Activated naive CD8-positive, alpha-beta T cell treated with anti-CD3 and anti-CD28 coated beads, Interleukin-2, amount 50 U/mL, for 24 hours (primary cell): Measurements from ENCODE around the gene CASQ2.
A peak's percentile ranks its signal among the peaks of the same experiment; 100 is the strongest.

ENCODE experiments used
- ATAC-seq: fragments of 150-1000 bp; cut with Tn5 transposase; one replicate; pipeline ENCODE4 v1.10.0; 2021
- DNase-seq: peaks from one replicate; pipeline ENCODE4 v3.0.0; 2021
- H3K27ac Mint-ChIP-seq: one replicate; pipeline ENCODE4 v1.8.0; 2021; ENCODE audit warnings: mild to moderate bottlenecking, mixed read lengths
- H3K27me3 Mint-ChIP-seq: one replicate; pipeline ENCODE4 v1.8.0; 2021; ENCODE audit warnings: mixed read lengths
- H3K36me3 Mint-ChIP-seq: one replicate; pipeline ENCODE4 v1.8.0; 2021; ENCODE audit warnings: low read depth, mixed read lengths
- H3K4me1 Mint-ChIP-seq: one replicate; pipeline ENCODE4 v1.8.0; 2021; ENCODE audit warnings: mixed read lengths
- H3K4me3 Mint-ChIP-seq: one replicate; pipeline ENCODE4 v1.8.0; 2021; ENCODE audit warnings: mild to moderate bottlenecking, moderate library complexity, mixed read lengths
- H3K9me3 Mint-ChIP-seq: one replicate; pipeline ENCODE4 v1.8.0; 2021; ENCODE audit warnings: mixed read lengths

Gene CASQ2

GRCh38 chr1:115727706-115728249 lies 40.7 kb downstream of the CASQ2 start:
- DNase-seq, result no peak
- Mint-ChIP-seq H3K9me3 (no peaks in the 10 kb centered on the region), H3K36me3 (no peaks in the 10 kb centered on the region), H3K4me1 (no peaks in the 10 kb centered on the region), H3K27ac (no peak overlapping the region), H3K4me3 (no peak overlapping the region), H3K27me3 (no peaks in the 10 kb centered on the region)
- ATAC-seq, result no peak

DNA sequence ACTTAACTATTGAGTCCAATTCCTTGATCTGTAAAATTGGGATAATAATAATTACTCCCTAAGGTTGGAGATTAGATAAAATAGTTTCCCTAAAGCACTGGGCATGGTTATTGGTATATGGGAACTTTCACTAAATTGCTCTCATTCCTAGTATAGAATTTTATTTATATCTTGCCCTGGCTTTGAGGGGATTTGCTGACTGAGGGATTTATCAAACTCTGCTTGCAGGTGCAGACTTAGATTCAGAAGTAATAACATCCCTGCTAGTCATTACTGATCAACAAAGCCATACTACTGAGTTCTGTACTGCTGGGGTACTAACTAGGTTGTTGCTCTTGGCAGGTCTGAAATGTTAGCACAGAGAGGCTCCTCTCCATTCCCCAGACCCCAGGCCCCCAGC lies 41.9 kb downstream of the CASQ2 start:
- ATAC-seq, result no peak
- Mint-ChIP-seq H3K4me1 (no peaks in the 10 kb centered on the region), H3K4me3 (no peak overlapping the region), H3K27ac (no peak overlapping the region), H3K36me3 (no peaks in the 10 kb centered on the region), H3K27me3 (no peaks in the 10 kb centered on the region), H3K9me3 (no peaks in the 10 kb centered on the region)
- no peak for DNase-seq

- no peaks in the 10 kb centered on the region for H3K27me3 Mint-ChIP-seq
- DNase-seq, result no peak
- no peak overlapping the region for H3K4me3 Mint-ChIP-seq
- ATAC-seq, result no peak
- no peak overlapping the region for H3K27ac Mint-ChIP-seq
- no peaks in the 10 kb centered on the region for H3K4me1 Mint-ChIP-seq
- no peaks in the 10 kb centered on the region for H3K9me3 Mint-ChIP-seq
- H3K36me3 Mint-ChIP-seq, result no peaks in the 10 kb centered on the region
Observed at GRCh38 chr1:115726161-115726560, 42.4 kb downstream of the CASQ2 start.

GRCh38 chr1:115725600-115725999 lies 42.9 kb downstream of the CASQ2 start:
- DNase-seq, result no peak
- no peaks in the 10 kb centered on the region for H3K4me1 Mint-ChIP-seq
- no peaks in the 10 kb centered on the region for H3K27me3 Mint-ChIP-seq
- no peak overlapping the region for H3K27ac Mint-ChIP-seq
- no peak for ATAC-seq
- no peaks in the 10 kb centered on the region for H3K36me3 Mint-ChIP-seq
- no peaks in the 10 kb centered on the region for H3K9me3 Mint-ChIP-seq
- no peak overlapping the region for H3K4me3 Mint-ChIP-seq

GRCh38 chr1:115723756-115724155 lies 44.8 kb downstream of the CASQ2 start:
- Mint-ChIP-seq H3K9me3 (no peaks in the 10 kb centered on the region), H3K4me1 (no peaks in the 10 kb centered on the region), H3K27ac (no peak overlapping the region), H3K4me3 (no peak overlapping the region), H3K27me3 (no peaks in the 10 kb centered on the region), H3K36me3 (no peaks in the 10 kb centered on the region)
- no peak for ATAC-seq
- no peak for DNase-seq

DNA sequence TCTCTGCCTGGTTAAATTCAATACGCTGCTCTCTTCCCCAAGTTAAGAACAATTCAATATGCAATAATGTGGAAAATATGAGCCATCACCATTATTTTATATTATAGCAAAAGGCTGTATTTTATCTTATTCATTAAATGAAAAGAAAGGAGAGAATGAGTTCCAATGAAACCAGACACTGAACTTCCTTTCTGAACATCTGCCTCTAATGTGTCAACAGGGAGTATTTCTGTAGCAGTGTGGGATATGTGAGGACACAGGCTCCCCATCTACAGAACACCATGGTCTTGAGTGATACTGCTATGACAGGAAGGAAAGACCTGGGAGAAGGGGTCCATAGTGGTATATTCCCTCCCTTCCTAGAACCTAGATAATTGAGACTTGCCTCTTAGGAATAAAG lies 46.3 kb downstream of the CASQ2 start:
- no peaks in the 10 kb centered on the region for H3K36me3 Mint-ChIP-seq
- H3K27me3 Mint-ChIP-seq, result peaks cover 3% of the 10 kb centered on the region
- H3K4me3 Mint-ChIP-seq, result no peak overlapping the region
- DNase-seq (no peak), ATAC-seq (no peak)
- H3K9me3 Mint-ChIP-seq, result no peaks in the 10 kb centered on the region
- no peaks in the 10 kb centered on the region for H3K4me1 Mint-ChIP-seq
- H3K27ac Mint-ChIP-seq, result no peak overlapping the region

DNA sequence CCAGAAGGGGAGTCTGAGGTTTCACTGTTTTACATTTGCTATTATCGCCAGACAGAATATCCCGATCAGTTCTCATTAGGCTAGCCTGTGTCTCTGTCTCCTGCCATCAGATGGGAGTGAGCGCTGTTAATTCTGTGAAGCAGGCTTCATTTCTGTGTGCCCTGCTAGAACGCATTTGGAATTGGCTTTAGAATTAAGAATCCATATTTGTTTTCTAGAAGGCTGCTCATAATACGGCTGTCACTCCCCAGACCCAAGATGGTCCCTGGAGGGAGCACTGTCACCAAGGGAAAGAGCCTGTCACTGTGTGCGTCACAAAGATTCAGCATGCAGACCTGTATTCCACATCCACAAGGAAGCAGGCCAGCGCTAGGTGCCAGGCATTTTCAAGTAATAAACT lies 49.2 kb downstream of the CASQ2 start:
- Mint-ChIP-seq H3K27me3 (peaks cover 3% of the 10 kb centered on the region), H3K9me3 (no peaks in the 10 kb centered on the region), H3K4me3 (no peak overlapping the region), H3K4me1 (no peaks in the 10 kb centered on the region), H3K27ac (no peak overlapping the region), H3K36me3 (no peaks in the 10 kb centered on the region)
- ATAC-seq, result no peak
- no peak for DNase-seq

DNA sequence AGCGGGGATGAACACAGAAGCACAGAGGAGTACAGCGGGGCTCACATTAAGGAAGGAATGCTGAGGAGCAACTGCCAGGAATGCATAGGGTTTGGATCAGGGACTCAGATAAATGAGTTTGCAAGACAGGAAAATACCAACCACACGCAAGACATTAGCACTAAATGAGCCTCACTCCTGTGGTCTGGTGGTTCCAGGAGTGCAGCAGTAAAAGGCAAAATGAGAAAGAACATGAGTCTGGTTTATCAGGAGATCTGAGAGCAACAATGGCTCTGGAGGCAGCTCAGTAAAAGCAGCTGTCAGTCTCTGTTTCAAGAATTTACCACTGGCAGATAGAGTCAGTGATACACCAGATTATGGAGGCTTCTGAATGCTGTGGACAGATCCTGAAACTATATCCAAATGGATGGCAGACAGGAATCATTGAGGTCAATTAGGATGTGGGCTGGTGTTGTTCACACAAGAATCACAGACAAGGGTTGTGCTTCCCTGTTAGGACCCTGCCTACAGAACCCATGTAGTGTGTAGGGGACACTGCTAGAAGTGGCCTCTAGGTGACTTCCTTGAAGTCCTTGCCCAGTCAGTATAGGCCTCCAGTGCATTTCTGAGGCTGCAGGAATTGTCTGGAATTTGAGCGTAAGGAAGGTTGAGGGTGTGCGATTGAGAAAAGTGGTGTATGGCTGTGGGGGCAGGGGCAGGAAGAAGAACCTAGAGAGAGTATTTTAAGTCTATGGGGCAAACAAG lies 50.3 kb downstream of the CASQ2 start:
- H3K36me3 Mint-ChIP-seq, result no peaks in the 10 kb centered on the region
- no peak for DNase-seq
- no peak overlapping the region for H3K4me3 Mint-ChIP-seq
- H3K27ac Mint-ChIP-seq, result no peak overlapping the region
- ATAC-seq, result no peak
- H3K4me1 Mint-ChIP-seq, result no peaks in the 10 kb centered on the region
- peaks cover 3% of the 10 kb centered on the region for H3K27me3 Mint-ChIP-seq
- no peaks in the 10 kb centered on the region for H3K9me3 Mint-ChIP-seq

DNA sequence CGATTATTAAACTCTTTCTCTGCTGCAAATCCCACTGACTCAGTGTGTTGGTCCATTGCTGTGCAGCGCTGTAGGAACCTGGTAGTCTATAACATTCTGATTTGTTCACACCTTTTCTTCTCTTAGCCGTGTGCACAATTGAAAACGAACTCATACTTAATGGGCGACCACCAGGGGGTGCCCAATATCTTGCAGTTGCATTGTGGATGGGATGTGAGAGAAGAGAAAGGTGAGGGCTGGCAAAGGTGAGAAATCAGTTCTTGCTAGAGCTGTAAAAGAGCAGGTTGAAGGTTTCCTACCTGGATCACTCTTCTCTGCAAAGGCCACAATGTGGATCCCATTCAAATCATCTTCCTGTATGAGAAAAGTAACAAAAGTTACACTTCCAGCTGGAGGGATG lies 51.0 kb downstream of the CASQ2 start:
- no peaks in the 10 kb centered on the region for H3K4me1 Mint-ChIP-seq
- no peaks in the 10 kb centered on the region for H3K36me3 Mint-ChIP-seq
- no peaks in the 10 kb centered on the region for H3K9me3 Mint-ChIP-seq
- no peak overlapping the region for H3K4me3 Mint-ChIP-seq
- H3K27ac Mint-ChIP-seq, result no peak overlapping the region
- DNase-seq, result peak; percentile 29
- ATAC-seq, result no peak
- peaks cover 3% of the 10 kb centered on the region for H3K27me3 Mint-ChIP-seq

DNA sequence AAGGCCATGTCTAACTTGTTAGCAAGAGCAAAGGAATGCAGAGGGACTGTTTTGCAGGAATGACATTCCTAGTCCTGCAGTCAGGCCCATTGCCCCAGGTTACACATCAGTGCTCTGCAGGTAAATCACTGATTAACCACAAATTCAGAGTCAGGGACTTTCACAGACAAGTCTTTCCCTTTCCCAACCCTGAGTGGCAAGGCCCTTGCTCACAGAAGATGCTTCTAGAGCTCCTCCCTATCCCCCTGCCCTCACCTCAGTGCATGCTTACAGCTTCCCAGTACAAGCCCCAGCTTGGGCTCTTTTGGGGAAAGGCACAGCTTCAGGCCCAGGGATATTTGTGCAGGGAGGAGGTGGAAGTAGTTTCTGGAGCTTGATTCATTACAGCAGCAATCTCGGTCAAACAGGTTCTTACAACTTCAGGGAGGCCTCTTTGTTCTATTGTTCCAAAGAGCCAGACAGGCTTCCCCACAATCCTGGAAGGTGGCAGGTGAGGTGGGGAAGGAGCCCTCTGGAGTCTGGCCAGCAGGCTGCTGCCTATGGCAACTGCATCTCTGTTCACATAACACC lies 53.9 kb downstream of the CASQ2 start:
- Mint-ChIP-seq H3K27ac (no peak overlapping the region), H3K27me3 (peaks cover 7% of the 10 kb centered on the region), H3K36me3 (no peaks in the 10 kb centered on the region), H3K4me1 (no peaks in the 10 kb centered on the region), H3K9me3 (no peaks in the 10 kb centered on the region), H3K4me3 (no peak overlapping the region)
- DNase-seq (no peak), ATAC-seq (no peak)

DNA sequence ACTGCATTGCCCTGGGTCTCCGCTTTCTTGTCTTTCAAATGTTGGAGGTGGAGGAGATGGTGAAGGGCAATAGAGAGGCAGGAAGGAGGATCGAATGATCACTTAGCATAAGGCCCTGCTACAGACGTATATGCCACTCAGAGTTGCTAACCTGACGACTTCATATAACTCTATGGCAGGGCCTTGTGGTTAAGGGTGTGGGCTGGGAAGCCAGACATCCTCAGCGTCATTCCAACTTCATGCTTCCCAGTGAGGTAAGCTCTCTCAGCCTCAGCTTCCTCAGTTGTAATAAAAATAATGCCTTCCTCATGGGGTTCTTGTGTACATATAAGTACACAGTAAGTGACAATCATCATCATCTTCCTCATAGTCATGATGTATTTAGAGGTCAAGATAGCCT lies 54.6 kb downstream of the CASQ2 start:
- Mint-ChIP-seq H3K27ac (no peak overlapping the region), H3K4me3 (no peak overlapping the region), H3K36me3 (no peaks in the 10 kb centered on the region), H3K4me1 (no peaks in the 10 kb centered on the region), H3K27me3 (peaks cover 7% of the 10 kb centered on the region), H3K9me3 (no peaks in the 10 kb centered on the region)
- no peak for DNase-seq
- no peak for ATAC-seq

DNA sequence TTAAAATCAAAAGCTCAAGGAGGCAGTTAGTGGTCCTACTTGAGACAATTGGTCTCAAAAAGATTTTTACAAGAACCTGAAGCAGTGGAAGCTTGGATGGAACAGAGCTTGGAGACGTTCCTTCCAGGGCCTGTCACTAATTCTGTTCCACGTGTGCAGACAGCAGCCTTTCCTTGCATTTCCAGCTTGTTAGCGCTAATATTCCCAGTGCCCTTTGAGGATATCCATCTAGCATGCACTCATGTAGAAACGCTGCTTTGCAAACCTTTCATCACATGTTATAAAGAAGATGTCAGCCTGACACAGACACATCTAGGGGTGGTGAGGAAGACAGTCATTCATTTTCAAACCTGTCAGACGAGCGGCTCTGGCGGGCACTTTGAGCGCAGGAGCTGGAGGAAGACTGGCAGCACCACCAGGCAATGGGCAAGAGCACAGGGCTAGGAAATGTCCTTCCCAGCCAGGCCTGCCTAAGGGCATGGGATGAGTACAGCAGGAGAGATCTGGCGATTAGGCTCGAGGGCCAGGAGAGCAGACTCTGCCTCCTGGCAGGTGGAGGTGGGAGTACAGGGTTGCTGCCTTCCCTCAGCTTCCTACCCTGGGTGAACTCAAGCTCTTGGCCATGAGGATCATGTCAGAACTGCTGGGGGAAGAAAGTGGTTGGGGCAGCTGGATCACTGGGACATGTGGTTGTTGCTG lies 55.5 kb downstream of the CASQ2 start:
- Mint-ChIP-seq H3K27ac (no peak overlapping the region), H3K9me3 (no peaks in the 10 kb centered on the region), H3K27me3 (peaks cover 10% of the 10 kb centered on the region), H3K4me1 (no peaks in the 10 kb centered on the region), H3K4me3 (no peak overlapping the region), H3K36me3 (no peaks in the 10 kb centered on the region)
- ATAC-seq, result no peak
- DNase-seq, result no peak

GRCh38 chr1:115710859-115711624 lies 57.5 kb downstream of the CASQ2 start:
- Mint-ChIP-seq H3K9me3 (no peaks in the 10 kb centered on the region), H3K36me3 (no peaks in the 10 kb centered on the region), H3K27me3 (peaks cover 8% of the 10 kb centered on the region), H3K4me1 (no peaks in the 10 kb centered on the region), H3K4me3 (no peak overlapping the region), H3K27ac (no peak overlapping the region)
- no peak for DNase-seq
- ATAC-seq, result no peak

GRCh38 chr1:115706587-115707425 lies 61.7 kb downstream of the CASQ2 start:
- Mint-ChIP-seq H3K27ac (no peak overlapping the region), H3K27me3 (peaks cover 8% of the 10 kb centered on the region), H3K9me3 (no peaks in the 10 kb centered on the region), H3K4me1 (no peaks in the 10 kb centered on the region), H3K36me3 (no peaks in the 10 kb centered on the region), H3K4me3 (no peak overlapping the region)
- ATAC-seq, result no peak
- DNase-seq, result no peak
